GM13977 (cell line): Measurements from ENCODE around the gene IQCK.
"Not testable (repeated sequence)": the region's sequence is repeated elsewhere in the genome, so short reads cannot be mapped to it uniquely, and the experiment has no call there.

ENCODE experiments used
- DNase-seq: peaks from one replicate; pipeline ENCODE4 v3.0.0; 2012; ENCODE audit warnings: low spot score
- in situ Hi-C: fragments of 300-500 bp; cut with MboI; formaldehyde crosslinking; loops from one replicate; pipeline ENCODE4 v1.12.0; 2022; ENCODE audit warnings: low sequenced_read_pairs, low pct_unique_long_range_greater_than_20kb, mixed read lengths, inconsistent platforms; ENCODE audit not compliant: unreplicated experiment
- TF ChIP-seq, protein P1 (sequence below): IDR thresholded peaks from 2 replicates; pipeline ENCODE4 v1.5.1; 2012; ENCODE audit warnings: mild to moderate bottlenecking, control low read depth; ENCODE audit not compliant: insufficient read depth; ENCODE audit errors: extremely low read depth, missing control alignments

The IQCK gene

DNA sequence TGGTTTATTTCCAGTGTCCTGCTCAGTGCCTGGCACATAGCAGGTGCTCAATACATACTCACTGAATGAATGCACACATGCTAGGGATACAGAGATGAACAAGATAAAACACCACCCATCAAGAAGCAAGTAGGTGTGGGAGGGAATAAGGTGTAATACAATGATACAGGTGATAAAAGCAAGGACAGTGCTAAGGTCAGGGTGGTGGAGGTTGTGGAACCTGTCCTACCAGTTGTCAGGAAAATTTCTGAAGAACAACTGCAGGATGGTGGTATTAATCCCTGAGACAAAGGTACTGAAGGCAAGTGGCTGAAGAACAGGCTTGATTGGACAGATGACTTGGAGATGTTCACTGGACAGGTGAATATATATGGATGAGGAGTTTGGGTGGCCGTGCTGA, 1.9 kb upstream of the IQCK start:
- in situ Hi-C loops = no loop called here
- TF ChIP-seq, protein P1, sequence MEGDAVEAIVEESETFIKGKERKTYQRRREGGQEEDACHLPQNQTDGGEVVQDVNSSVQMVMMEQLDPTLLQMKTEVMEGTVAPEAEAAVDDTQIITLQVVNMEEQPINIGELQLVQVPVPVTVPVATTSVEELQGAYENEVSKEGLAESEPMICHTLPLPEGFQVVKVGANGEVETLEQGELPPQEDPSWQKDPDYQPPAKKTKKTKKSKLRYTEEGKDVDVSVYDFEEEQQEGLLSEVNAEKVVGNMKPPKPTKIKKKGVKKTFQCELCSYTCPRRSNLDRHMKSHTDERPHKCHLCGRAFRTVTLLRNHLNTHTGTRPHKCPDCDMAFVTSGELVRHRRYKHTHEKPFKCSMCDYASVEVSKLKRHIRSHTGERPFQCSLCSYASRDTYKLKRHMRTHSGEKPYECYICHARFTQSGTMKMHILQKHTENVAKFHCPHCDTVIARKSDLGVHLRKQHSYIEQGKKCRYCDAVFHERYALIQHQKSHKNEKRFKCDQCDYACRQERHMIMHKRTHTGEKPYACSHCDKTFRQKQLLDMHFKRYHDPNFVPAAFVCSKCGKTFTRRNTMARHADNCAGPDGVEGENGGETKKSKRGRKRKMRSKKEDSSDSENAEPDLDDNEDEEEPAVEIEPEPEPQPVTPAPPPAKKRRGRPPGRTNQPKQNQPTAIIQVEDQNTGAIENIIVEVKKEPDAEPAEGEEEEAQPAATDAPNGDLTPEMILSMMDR = no peak
- DNase-seq = no peak

DNA sequence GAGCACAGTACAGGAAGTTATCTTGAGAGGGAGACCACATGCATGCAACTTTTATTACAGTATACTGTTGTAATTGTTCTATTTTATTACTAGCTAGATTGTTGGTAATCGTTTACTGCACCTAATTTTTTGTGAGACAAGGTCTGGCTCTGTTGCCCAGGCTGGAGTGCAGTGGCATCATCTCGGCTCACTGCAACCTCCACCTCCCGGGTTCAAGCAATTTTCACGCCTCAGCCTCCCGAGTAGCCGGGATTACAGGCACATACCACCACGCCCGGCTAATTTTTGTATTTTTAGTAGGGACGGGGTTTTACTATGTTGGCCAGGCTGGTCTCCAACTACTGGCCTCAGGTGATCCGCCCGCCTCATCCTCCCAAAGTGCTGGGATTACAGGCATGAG, 1.3 kb upstream of the IQCK start:
- in situ Hi-C loops, DNase-seq: not testable (repeated sequence)

DNA sequence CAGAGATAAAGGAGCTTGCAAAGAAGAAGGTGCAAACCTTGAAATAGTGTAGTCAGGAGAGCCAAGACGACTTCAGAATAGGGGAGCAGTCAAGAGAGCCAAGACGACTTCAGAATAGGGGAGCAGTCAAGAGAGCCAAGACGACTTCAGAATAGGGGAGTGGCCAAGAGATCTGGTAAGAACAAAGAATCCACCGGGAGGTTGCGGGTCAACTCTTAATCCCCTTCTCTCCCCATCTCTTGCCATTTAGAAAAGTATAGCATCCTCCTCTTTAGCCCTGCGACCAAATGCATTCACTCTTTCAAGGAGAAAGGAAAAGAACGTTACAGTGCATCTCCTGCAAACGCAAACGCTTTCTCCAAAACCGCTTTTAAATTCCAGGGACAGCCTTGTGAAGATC, 757 bp upstream of the IQCK start:
- in situ Hi-C loops = no loop called here
- no peak for DNase-seq

DNA sequence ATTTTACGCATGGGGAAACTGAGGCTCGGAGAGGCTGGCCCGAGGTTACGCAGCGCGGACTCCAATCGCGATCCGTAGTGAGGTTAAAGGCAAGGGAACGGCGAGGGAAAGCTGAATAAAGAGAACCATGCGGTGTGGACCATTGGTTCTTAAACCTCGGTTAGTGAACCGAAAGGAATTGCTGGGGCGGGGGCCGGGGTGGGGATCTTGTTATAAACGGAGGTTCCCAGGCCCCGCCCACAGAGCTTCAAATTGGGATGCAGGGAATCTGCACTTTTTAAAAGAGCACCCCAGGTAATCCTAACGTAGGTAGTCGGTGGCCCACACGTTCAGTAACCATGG, 524 bp downstream of the IQCK start:
- TF ChIP-seq, protein P1 = no peak
- DNase-seq = peak; percentile 49
- in situ Hi-C loops = no loop called here

More for the DNA sequence above, 757 bp upstream of the IQCK start:
- TF ChIP-seq, protein P1 = no peak

DNA sequence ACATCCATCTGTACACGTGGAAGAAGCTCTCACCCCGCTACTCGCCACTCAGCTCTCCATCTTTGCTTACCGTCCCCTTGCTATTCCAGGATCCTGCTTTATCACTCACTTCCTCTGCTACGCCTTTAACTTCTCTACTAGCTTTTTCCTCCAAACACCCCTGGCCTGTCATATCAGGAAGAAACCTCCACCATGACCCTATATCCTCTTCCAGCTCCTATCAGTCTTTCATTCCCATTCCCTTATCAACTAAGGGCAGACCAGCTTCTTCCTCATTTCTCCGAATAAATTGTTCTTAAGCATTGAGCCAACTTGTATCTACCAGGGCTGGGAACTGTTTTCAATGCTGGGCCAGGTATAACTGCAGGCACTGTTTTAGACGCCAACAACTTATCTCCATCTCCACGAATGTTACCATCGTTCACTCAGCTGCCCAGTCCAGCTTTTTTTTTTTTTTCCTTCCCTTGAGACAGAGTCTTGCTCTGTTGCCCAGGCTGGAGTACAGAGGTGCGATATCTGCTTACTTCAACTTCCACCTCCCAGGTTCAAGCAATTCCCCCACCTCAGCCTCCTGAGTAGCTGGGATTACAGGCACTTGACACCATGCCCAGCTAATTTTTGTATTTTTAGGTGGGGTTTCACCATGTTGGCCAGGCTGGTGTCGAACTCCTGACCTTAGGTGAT, 4.3 kb downstream of the IQCK start:
- in situ Hi-C loops = no loop called here
- TF ChIP-seq, protein P1 = no peak
- DNase-seq = no peak

DNA sequence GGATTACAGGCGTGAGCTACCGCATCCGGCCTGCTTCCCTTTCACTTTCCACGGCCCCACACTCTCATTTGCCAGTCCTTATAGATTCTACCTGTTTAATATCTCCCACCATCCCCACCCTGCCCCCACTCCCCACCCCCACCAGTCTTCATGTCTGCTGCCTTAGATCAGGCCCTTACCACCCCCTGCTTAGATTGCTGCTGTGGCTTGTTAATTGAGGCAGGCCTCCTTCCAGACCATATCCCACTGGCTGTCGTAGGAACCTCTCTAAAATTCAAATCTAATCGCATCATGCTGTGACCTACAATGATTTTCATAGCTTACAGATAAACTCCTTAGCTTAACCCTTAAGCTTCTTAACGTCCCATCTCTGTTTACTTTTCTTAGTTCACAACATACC, 4.9 kb downstream of the IQCK start:
- TF ChIP-seq, protein P1 = no peak
- DNase-seq = no peak
- in situ Hi-C loops = no loop called here

DNA sequence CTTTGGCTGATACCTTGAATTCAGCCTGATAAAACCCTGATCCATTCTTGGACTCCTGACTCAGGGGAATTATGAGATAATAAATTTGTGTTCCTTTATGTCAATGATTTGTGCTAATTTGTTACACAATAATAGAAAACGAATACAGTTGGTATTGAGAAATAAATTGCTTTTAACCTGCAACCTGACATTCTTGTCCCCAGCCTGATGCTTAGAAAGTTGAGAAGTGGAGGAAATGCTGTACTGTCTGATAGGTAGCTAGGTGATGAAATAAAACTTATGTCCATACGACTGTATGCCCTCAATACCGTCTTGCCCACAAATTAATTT, 10.5 kb downstream of the IQCK start:
- TF ChIP-seq, protein P1 = no peak
- in situ Hi-C loops = no loop called here
- no peak for DNase-seq
